ENCODE measurements around the gene UBE2E1. TPM values are rescaled to one million over a fixed set of nuclear protein-coding genes. Genes with fewer than 3 reads are reported as not detected.

The UBE2E1 gene
- total and polyA plus RNA-seq, 4 donors: 6.6 to 31.8 (median 25.4) TPM

- Histone ChIP-seq H3K4me1 (ENCODE audit: control insufficient read depth in 4 of 4, insufficient read depth in 4 of 4, low read length in 3 of 4) (peaks cover 0 to 37% (median 28%) of the 10 kb centered on the region in 4 donors), H3K4me3 (ENCODE audit: low read depth in 1 of 3, low read length in 3 of 3) (peak overlapping the region; percentile 68 to 95 (median 95)), H3K9me3 (ENCODE audit: control insufficient read depth in 4 of 4, low read length in 3 of 4) (no peaks in the 10 kb centered on the region), H3K27me3 (ENCODE audit: control insufficient read depth in 4 of 4, insufficient read depth in 4 of 4, low read length in 3 of 4) (no peaks in the 10 kb centered on the region), H3K27ac (ENCODE audit: low read depth in 1 of 2, low read length in 2 of 2) (peak overlapping the region; percentile 88 to 96), H3K9ac (ENCODE audit: low read depth in 1 of 2, low read length in 2 of 2) (peak overlapping the region; percentile 94 to 97), H3K36me3 (ENCODE audit: control insufficient read depth in 4 of 4, insufficient read depth in 3 of 4, low read depth in 1 of 4, low read length in 3 of 4) (peaks cover 0 to 11% (median 8%) of the 10 kb centered on the region in 4 donors)
- TF ChIP-seq GABPA (IDR thresholded peaks at IDR 0.05 in 1 of 2, conservative IDR thresholded peaks at IDR 0.05 in 1 of 2) (no peak), CTCF (IDR thresholded peaks at IDR 0.05; ENCODE audit: low read depth, low read length, missing input control) (no peak), YY1 (IDR thresholded peaks at IDR 0.05) (no peak), SP1 (IDR thresholded peaks at IDR 0.05) (no peak), HNF4G (IDR thresholded peaks at IDR 0.05) (no peak), EGR1 (IDR thresholded peaks at IDR 0.05; ENCODE audit: low read depth in 2 of 2) (no peak), ZBTB33 (IDR thresholded peaks at IDR 0.05) (no peak), FOXA2 (IDR thresholded peaks at IDR 0.05) (no peak), HNF4A (conservative IDR thresholded peaks at IDR 0.05) (no peak), JUND (IDR thresholded peaks at IDR 0.05) (no peak), ATF3 (IDR thresholded peaks at IDR 0.05) (no peak), MAX (IDR thresholded peaks at IDR 0.05) (no peak), FOXA1 (IDR thresholded peaks at IDR 0.05) (no peak), TAF1 (conservative IDR thresholded peaks at IDR 0.05) (no peak), RXRA (IDR thresholded peaks at IDR 0.05) (no peak), RAD21 (IDR thresholded peaks at IDR 0.05) (no peak), REST (IDR thresholded peaks at IDR 0.05) (no peak), NR2F2 (IDR thresholded peaks at IDR 0.05) (no peak)
- no peak for DNase-seq (ENCODE audit: low spot score)
- WGBS: 1% methylated on average over 48 of the region's 48 CpGs
Measured at GRCh38 chr3:23916152-23916885, 110.6 kb downstream of the UBE2E1 start.

All from liver (tissue), 9 donors.